ENCODE results near the gene RRH. TPM values are rescaled to one million over a fixed set of nuclear protein-coding genes. Genes with fewer than 3 reads are reported as not detected.

Gene RRH
- total and polyA plus RNA-seq, 7 donors, result 0.03 to 0.36 (median 0.12) TPM; not detected in 3

- intact Hi-C loops (cut with DNase I), result loop anchor here (5.0 to 10.0 kb wide), 3 partner anchors 158 to 404 kb away; no protein-coding TSS in a partner anchor
- Histone ChIP-seq H3K27ac (no peak overlapping the region), H3K4me1 (no peaks in the 10 kb centered on the region), H3K4me3 (no peak overlapping the region), H3K36me3 (ENCODE audit: insufficient read depth in 1 of 2, low read depth in 1 of 2) (peaks cover 3 to 49% of the 10 kb centered on the region in 2 donors), H3K27me3 (ENCODE audit: insufficient read depth in 3 of 3, low read length in 2 of 3) (no peaks in the 10 kb centered on the region), H3K9me3 (no peaks in the 10 kb centered on the region)
- DNase-seq (no peak), ATAC-seq (peak in 1 of 4 donors; percentile 56)
- peak; percentile 53 for TF ChIP-seq CTCF (IDR thresholded peaks at IDR 0.05)
Observed at GRCh38 chr4:109826719-109827118, 1.1 kb upstream of the RRH start.

GRCh38 chr4:109833756-109834155 is 6.0 kb downstream of the RRH start:
- DNase-seq, result no peak
- no peak for TF ChIP-seq CTCF (IDR thresholded peaks at IDR 0.05)
- 91 to 97% (median 92%) methylated on average over 4 of the region's 4 CpGs for WGBS, 3 donors
- Histone ChIP-seq H3K27me3 (ENCODE audit: insufficient read depth in 3 of 3, low read length in 2 of 3) (no peaks in the 10 kb centered on the region), H3K27ac (no peak overlapping the region), H3K36me3 (ENCODE audit: insufficient read depth in 1 of 2, low read depth in 1 of 2) (peaks cover 0 to under 1% of the 10 kb centered on the region in 2 donors), H3K4me1 (no peaks in the 10 kb centered on the region), H3K4me3 (no peak overlapping the region), H3K9me3 (no peaks in the 10 kb centered on the region)
- intact Hi-C loops (cut with DNase I), result loop anchor here in 1 of 2 donors (5.0 kb wide), 1 partner anchor 134 kb away; no protein-coding TSS in a partner anchor
- no peak for ATAC-seq

DNA sequence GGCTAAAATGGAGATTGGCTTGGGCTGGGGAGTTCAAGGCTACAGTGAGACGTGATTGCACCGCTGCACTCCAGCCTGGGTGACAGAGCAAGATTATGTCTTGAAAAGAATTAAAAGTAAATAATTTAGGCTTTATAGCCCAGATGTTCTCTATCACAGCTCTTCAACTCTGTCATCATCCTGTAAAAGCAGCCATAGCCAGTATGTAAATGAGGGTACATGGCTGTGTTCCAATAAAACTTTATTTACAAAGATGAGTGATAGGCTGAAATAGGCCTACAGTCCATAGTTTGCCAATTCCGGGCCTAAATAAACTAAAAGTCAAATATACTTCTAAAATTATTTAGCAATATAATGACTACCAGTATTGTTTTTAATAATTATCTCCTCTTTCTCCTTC is 9.2 kb downstream of the RRH start:
- intact Hi-C loops (cut with DNase I), result no loop called here

DNA sequence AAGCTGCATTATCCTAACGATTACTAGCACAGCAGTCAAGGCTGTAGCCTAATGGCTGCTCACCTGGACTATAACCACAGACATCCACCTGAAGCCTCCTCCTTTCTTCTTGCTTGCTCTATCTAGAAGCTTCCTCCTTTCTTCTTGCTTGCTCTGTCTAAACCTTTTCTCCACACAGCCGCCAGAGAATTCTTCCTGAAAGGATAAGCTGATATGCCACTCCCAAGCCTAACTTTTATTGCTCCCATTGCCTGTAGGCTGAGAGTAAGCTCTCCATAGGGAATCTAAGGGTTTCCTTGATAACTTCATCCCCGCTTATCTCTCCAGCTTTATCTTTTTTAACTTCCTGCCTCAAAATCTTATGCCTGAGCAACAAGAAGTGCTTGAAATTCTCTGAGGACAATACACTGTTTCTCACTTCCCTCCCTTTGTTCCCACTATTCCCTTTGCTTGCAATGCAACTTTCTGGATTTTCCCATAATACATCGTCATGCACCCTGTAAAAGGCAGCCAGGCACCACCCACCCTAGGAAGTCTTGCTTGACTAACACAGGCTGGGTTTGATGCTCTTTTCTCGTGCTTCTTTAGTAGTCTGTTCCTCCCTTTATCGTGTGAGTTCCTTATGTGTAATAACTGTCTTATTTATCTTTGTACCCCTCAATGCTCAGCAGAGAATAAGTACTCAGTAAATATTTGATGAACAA is 18.8 kb downstream of the RRH start:
- no peak overlapping the region for H3K4me3 ChIP-seq
- intact Hi-C loops (cut with DNase I), result loop anchor here in 1 of 2 donors (10.0 kb wide), 1 partner anchor 1162 kb away; no protein-coding TSS in a partner anchor
- DNase-seq (no peak), ATAC-seq (no peak)
- H3K27ac ChIP-seq, result no peak overlapping the region
- H3K27me3 ChIP-seq (ENCODE audit: insufficient read depth in 3 of 3, low read length in 2 of 3), result no peaks in the 10 kb centered on the region
- TF ChIP-seq CTCF (IDR thresholded peaks at IDR 0.05), result no peak
- H3K36me3 ChIP-seq (ENCODE audit: insufficient read depth in 1 of 2, low read depth in 1 of 2), result no peaks in the 10 kb centered on the region
- no peaks in the 10 kb centered on the region for H3K4me1 ChIP-seq
- no peaks in the 10 kb centered on the region for H3K9me3 ChIP-seq
- WGBS, 3 donors, result 54 to 58% (median 57%) methylated on average over 6 of the region's 6 CpGs

More for the DNA sequence above, 9.2 kb downstream of the RRH start:
- no peaks in the 10 kb centered on the region for H3K4me1 ChIP-seq
- no peak overlapping the region for H3K4me3 ChIP-seq
- no peak for TF ChIP-seq CTCF (IDR thresholded peaks at IDR 0.05)
- no peaks in the 10 kb centered on the region for H3K36me3 ChIP-seq (ENCODE audit: insufficient read depth in 1 of 2, low read depth in 1 of 2)
- ATAC-seq (no peak), DNase-seq (no peak)
- 94 to 98% (median 97%) methylated on average over 3 of the region's 3 CpGs for WGBS, 3 donors
- no peaks in the 10 kb centered on the region for H3K27me3 ChIP-seq (ENCODE audit: insufficient read depth in 3 of 3, low read length in 2 of 3)
- no peaks in the 10 kb centered on the region for H3K9me3 ChIP-seq
- no peak overlapping the region for H3K27ac ChIP-seq
